Retinal pigment epithelial cell (primary cell): ENCODE measurements around the gene GALR1.

Source experiments
- DNase-seq: peaks from one replicate; pipeline ENCODE4 v3.0.0-alpha.2; 2010; ENCODE audit warnings: low read depth
- H3K4me3 ChIP-seq: 2 replicates; pipeline ENCODE4 v1.5.1; 2011; ENCODE audit warnings: mild to moderate bottlenecking, low read length, control low read depth, moderate library complexity
- TF ChIP-seq, protein P1 (sequence below): conservative IDR thresholded peaks from 2 replicates; pipeline ENCODE4 v1.5.1; 2011; ENCODE audit warnings: low read depth, low read length, control low read depth, inconsistent platforms

GALR1 gene

DNA sequence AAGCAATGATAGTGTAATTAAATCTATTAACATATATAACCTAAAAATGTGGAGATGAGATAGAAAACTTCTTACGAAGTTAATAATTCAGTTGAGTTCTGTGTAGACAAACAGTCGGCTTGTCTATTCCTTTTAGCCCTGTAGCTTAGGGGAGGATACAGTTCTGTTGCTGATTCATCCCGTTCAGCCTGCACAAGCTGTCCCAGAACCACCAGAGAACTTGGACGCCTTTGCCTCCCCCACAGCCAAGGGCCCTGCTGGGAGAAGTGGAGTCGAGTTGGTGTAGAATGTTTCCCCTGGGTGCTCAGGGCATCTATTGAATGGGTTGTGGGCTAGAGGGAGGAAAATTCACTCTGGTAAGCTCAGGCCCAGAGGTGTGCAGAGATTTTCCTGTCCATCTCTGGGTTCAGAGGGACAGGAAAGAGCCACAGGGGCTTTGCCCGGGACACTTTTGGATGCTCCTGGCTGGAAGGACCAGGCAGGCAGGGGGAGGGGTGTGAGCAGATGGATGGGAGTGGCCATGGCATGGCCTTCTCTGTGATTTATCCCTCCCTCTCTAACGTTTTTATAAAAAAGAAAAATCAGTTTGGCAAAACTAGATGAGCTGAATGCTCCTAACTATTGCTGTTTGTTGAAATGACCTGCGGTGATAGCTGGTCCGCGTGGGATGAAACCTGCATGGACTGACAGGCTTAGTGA, 42.8 kb upstream of the GALR1 start:
- no peak for DNase-seq
- no peak overlapping the region for H3K4me3 ChIP-seq
- TF ChIP-seq, protein P1, sequence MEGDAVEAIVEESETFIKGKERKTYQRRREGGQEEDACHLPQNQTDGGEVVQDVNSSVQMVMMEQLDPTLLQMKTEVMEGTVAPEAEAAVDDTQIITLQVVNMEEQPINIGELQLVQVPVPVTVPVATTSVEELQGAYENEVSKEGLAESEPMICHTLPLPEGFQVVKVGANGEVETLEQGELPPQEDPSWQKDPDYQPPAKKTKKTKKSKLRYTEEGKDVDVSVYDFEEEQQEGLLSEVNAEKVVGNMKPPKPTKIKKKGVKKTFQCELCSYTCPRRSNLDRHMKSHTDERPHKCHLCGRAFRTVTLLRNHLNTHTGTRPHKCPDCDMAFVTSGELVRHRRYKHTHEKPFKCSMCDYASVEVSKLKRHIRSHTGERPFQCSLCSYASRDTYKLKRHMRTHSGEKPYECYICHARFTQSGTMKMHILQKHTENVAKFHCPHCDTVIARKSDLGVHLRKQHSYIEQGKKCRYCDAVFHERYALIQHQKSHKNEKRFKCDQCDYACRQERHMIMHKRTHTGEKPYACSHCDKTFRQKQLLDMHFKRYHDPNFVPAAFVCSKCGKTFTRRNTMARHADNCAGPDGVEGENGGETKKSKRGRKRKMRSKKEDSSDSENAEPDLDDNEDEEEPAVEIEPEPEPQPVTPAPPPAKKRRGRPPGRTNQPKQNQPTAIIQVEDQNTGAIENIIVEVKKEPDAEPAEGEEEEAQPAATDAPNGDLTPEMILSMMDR, result no peak

DNA sequence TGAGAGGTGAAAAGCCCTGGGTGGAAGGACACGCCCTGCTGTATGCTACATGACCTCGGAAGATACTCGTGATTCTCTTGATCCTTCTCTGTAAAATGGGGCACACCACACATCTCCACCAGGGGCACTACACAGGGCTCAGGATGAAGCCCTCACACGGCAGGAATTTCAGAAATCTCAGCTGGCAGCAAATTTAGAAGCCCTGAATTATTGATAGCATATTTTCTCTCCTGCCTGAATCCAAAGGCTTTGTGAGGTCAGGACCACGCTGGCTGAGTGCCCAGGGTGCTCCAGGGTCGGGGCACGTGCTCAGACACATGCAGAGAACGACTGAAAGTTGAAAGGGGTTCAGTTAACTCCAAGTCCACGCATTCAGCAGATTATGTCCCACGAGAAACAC, 42.1 kb upstream of the GALR1 start:
- TF ChIP-seq, protein P1, result peak; percentile 92
- peak; percentile 87 for DNase-seq
- no peak overlapping the region for H3K4me3 ChIP-seq

DNA sequence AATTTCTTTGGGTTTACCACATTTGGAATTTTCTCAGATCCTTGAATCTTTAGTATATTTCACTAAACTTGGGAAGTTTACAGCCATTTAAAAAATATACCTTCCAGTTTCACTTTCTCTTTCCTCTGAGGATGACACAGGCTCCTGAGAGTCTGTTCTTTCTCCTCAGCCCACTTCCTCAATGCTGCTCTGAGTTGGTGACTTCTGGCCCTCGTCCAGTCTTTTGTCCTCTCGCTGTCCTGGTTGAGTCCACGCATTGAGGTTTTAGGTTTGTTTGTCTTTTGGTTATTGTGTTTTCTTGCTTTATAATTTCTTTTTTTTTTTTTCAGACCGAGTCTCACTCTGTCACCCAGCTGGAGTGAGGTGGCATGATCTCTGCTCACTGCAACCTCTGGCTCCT, 40.7 kb upstream of the GALR1 start:
- no peak for DNase-seq
- TF ChIP-seq, protein P1, result no peak
- H3K4me3 ChIP-seq, result no peak overlapping the region

DNA sequence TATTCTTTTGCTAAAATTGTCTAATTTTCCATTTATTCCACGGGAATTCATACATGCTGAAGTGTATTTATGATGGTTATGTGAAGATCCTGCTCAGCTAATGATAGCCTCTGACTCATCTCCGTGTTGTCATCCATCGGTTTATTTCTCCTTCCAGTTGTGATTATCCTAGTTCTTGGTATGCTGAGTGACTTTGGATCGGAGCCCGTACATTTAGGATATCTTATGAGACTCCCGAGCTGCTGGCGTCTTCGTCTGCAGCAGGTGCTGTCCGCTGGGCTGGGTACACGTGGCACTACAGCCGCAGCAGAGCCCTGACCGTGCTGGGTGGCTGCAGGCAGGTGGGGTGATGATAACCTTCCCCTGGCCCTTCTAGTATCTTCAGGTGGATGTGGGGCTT, 40.1 kb upstream of the GALR1 start:
- no peak for DNase-seq
- TF ChIP-seq, protein P1, result no peak
- no peak overlapping the region for H3K4me3 ChIP-seq

DNA sequence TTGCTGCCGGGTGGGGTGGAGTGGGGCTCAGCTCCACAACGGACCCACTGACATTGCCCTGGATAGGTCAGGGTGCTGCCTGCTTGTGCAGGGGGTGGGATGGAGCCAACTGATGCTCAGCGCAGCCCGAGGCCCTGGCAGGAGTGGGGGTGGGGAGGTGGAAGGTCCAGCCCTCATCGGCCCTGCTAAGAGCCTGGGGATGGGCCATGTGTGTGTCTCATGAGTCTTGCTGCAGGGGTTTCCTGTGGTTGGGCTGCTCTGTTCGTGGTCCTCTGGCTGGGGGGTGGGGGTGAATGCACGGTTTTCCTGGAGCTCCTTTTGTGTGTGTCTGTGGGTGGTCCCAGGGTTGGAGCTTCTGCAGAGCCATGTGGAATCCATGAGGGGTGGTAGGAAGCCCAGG, 39.4 kb upstream of the GALR1 start:
- TF ChIP-seq, protein P1, result no peak
- no peak for DNase-seq
- no peak overlapping the region for H3K4me3 ChIP-seq

DNA sequence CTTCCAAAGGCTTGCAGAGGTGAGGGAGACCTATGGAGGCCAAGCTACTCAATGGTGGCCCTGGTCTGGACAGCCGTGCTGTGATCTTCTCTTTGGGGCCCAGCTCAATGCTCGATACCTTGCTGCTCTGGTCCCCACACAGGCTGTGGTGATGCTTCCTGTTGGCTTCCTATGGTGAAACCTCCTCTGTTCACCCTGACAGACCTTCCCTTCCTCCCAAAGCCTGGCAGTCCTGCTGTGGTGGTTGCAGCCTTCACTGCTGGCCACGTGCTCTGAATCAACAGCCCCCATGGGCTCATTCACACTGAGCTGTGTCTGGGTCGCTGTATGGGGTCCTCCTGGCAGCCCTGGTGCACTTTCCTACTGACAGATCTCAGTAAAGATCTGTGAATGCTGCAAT, 31.0 kb upstream of the GALR1 start:
- H3K4me3 ChIP-seq, result no peak overlapping the region

DNA sequence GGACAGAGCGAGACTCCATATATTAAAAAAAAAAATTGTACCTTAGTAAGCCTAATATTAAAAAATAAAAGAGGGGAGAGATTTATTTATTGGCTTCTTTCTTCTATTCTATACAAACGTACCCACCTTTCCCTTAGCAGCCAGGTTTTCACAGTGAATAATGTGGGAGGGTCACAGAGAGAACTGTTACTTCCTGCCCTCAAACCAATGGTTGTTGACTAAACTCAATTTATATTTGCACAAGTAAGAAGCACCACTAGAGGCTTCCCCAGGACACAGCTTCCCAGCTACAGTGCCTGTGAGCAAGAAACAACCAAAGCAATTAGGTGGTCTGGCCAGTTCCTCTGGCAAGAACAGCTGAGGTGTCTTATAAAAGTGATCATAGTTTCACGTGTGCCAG, 28.9 kb upstream of the GALR1 start:
- no peak for DNase-seq
- no peak overlapping the region for H3K4me3 ChIP-seq
- TF ChIP-seq, protein P1, result no peak

More for the DNA sequence above, 31.0 kb upstream of the GALR1 start:
- TF ChIP-seq, protein P1, result no peak
- no peak for DNase-seq
